Measurements from ENCODE around the gene NAPA. TPM values are rescaled to one million over a fixed set of nuclear protein-coding genes. Genes with fewer than 3 reads are reported as not detected.

NAPA gene
- total and polyA plus RNA-seq, 2 of the 13 experiments (the other 11 are each of a cell fraction or from before 2014, with no cell fraction given): 32.6 to 65.9 TPM

GRCh38 chr19:47512183-47512947 lies 2.5 kb downstream of the NAPA start (continued):
- TF ChIP-seq RFX5 (IDR thresholded peaks at IDR 0.05; ENCODE audit: low read depth, low read length) (no peak), SMAD3 (CRISPR knock-in tag; IDR thresholded peaks at IDR 0.05) (no peak), RAD21 (CRISPR knock-in tag; IDR thresholded peaks at IDR 0.05) (no peak), CEBPG (CRISPR knock-in tag; IDR thresholded peaks at IDR 0.05) (no peak), CERS6 (CRISPR knock-in tag; IDR thresholded peaks at IDR 0.05) (no peak), HDAC6 (IDR thresholded peaks at IDR 0.05; ENCODE audit: low read depth, low read length) (no peak), BCL6 (CRISPR knock-in tag; IDR thresholded peaks at IDR 0.05) (no peak), ZBTB20 (CRISPR knock-in tag; IDR thresholded peaks at IDR 0.05; ENCODE audit: borderline replicate concordance, low read depth) (no peak), ZNF329 (CRISPR knock-in tag; IDR thresholded peaks at IDR 0.05; ENCODE audit: low read depth) (0 out of 2 replicates have a peak, but pooled peaks have one; percentile 17), IRF2 (CRISPR knock-in tag; IDR thresholded peaks at IDR 0.05) (peak; percentile 25; the same call in 1 of the 2 replicates), ZBTB1 (CRISPR knock-in tag; IDR thresholded peaks at IDR 0.05; ENCODE audit: borderline replicate concordance) (no peak), KLF13 (CRISPR knock-in tag; IDR thresholded peaks at IDR 0.05) (no peak), MED1 (CRISPR knock-in tag; IDR thresholded peaks at IDR 0.05) (peak; percentile 10; the same call in 1 of the 2 replicates), SAP130 (CRISPR knock-in tag; IDR thresholded peaks at IDR 0.05; ENCODE audit: low read depth) (peak; percentile 61; the same call in 1 of the 2 replicates), ZXDC (CRISPR knock-in tag; IDR thresholded peaks at IDR 0.05) (no peak), DNMT1 (CRISPR knock-in tag; IDR thresholded peaks at IDR 0.05) (no peak), PCBP2 (optimal IDR thresholded peaks at IDR 0.05; ENCODE audit: low read depth, low read length, poor library complexity, severe bottlenecking) (peak; percentile 21), ARID4A (CRISPR knock-in tag; IDR thresholded peaks at IDR 0.05; ENCODE audit: borderline replicate concordance) (peak; percentile 38; the same call in 1 of the 2 replicates), ATM (IDR thresholded peaks at IDR 0.05; ENCODE audit: borderline replicate concordance) (no peak), E2F2 (CRISPR knock-in tag; IDR thresholded peaks at IDR 0.05; ENCODE audit: borderline replicate concordance) (no peak), ZMYM3 (CRISPR knock-in tag; IDR thresholded peaks at IDR 0.05) (no peak)
